Measurements from ENCODE around the gene ADARB2. TPM values are rescaled to one million over a fixed set of nuclear protein-coding genes. Genes with fewer than 3 reads are reported as not detected.

Gene ADARB2
- total and polyA plus RNA-seq, 5 donors: 0.53 to 1.6 (median 0.59) TPM

DNA sequence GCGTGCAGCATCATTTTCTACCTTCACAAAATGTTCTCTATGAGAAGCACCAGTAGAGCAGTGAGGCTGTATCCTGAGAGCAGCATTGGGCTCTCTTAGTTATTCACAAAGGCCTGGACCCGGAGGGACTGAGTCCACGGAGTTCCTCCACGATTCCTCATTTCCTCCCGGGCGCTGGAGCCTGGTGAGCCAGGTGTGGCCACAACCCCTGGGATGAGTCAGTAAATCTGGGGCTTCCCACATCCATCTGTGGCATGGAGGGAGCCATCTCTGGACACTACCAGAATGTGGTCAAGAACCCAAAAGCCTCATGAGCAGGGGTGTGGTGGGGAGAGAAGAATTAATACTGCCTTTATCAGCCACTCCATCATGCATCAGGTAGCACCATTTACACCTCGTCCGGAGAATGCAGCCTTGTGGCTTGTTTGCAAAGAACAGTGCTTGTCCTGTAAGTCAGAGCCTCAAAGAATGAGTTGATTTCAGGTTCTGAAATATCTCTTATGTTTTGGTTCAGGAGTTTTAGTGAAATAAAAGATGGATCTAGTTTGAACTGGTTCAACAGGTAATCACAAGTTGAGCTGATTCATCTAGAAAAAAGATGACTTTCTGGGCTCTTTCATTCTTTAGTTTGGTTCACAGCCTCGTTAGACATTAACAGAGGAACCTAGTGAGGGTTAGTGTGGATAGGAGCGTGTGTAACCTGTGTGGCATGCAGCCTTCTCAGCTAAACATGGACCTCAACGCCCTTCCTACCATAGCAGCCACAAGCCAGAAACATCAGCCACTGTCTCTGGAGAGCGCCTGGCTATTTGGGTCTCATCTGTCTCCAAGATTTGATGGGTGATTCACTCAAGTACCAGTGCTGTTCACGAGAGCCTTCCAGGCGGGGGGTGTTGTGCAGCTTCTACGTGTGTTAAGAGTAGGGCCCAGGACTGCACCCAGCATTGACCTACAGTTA, 586.0 kb downstream of the ADARB2 start:
- Histone ChIP-seq H3K9me3 (ENCODE audit: control insufficient read depth, low read length) (no peaks in the 10 kb centered on the region), H3K27ac (ENCODE audit: low read length) (no peak overlapping the region), H3K4me1 (ENCODE audit: control insufficient read depth, insufficient read depth, low read length) (no peaks in the 10 kb centered on the region), H3K27me3 (ENCODE audit: control insufficient read depth, insufficient read depth) (no peaks in the 10 kb centered on the region), H3K4me3 (ENCODE audit: low read length) (no peak overlapping the region)
- no peak for ATAC-seq
- intact Hi-C loops (cut with DNase I): no loop called here
- DNase-seq: no peak
- WGBS: 85% methylated on average over 15 of the region's 15 CpGs

DNA sequence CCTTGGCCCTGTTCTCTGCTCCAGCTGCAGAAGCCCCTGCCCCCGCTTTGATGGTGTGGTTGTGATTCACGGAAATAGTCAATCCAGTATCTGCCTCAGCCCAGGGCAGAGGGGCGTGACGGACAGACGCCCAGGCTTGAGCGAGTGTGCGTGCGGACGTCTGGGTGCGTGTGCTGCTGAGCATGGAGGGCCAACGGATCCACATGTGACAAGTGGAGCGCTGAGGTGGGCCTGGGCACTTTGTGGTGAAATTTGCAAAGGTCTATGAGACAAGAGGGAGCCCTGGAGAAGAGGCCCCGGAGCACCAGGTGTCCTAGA, 586.7 kb downstream of the ADARB2 start:
- ATAC-seq (peak in 1 of 2 donors; percentile 4), DNase-seq (no peak)
- WGBS: 86% methylated on average over 13 of the region's 13 CpGs
- Histone ChIP-seq H3K9me3 (ENCODE audit: control insufficient read depth, low read length) (no peaks in the 10 kb centered on the region), H3K27me3 (ENCODE audit: control insufficient read depth, insufficient read depth) (no peaks in the 10 kb centered on the region), H3K27ac (ENCODE audit: low read length) (no peak overlapping the region), H3K4me1 (ENCODE audit: control insufficient read depth, insufficient read depth, low read length) (no peaks in the 10 kb centered on the region), H3K4me3 (ENCODE audit: low read length) (no peak overlapping the region)
- intact Hi-C loops (cut with DNase I): no loop called here

DNA sequence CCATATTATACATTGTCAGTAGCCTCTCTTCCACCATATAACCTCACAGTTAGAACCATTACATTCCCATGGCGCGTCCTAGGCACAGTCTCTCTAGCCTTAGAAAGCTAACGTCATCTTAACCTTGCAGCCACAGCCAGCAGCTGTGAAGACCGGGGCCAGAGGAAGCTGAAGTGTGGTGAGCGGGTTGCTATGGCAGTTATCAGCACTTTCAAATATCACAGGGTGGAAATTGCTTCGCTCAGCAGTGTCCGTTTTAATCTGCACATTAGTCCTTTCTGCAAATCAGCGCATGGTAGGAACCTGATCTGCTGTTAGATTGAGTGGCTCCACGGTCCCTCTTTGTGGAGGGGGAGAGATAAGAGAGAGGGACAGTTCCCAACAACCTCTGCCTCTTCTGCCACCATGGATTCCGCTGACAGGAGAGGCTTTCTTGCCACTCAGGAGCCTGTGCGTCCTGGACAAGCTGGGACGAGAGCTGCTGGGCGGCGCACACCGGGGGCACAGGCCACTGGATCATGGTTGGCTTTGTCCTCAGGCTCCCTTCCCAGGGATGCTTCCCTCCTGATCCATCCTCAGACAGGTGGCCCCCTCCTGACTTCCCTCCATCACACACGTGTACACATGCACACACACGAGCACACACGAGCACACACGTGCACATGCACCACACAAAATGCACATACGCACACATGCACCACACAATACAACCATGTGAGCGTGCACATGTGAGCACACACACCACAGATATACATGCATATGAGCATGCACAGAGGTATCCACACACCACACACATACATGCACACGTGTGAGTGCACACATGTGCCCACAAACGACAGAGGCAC, 587.3 kb downstream of the ADARB2 start:
- Histone ChIP-seq H3K4me1 (ENCODE audit: control insufficient read depth, insufficient read depth, low read length) (no peaks in the 10 kb centered on the region), H3K27me3 (ENCODE audit: control insufficient read depth, insufficient read depth) (no peaks in the 10 kb centered on the region), H3K27ac (ENCODE audit: low read length) (no peak overlapping the region), H3K9me3 (ENCODE audit: control insufficient read depth, low read length) (no peaks in the 10 kb centered on the region), H3K4me3 (ENCODE audit: low read length) (no peak overlapping the region)
- intact Hi-C loops (cut with DNase I): no loop called here
- ATAC-seq (peak; percentile 83 to 89), DNase-seq (peak in 2 of 3 donors; percentile 42 to 67)
- WGBS: 35% methylated on average over 23 of the region's 23 CpGs

DNA sequence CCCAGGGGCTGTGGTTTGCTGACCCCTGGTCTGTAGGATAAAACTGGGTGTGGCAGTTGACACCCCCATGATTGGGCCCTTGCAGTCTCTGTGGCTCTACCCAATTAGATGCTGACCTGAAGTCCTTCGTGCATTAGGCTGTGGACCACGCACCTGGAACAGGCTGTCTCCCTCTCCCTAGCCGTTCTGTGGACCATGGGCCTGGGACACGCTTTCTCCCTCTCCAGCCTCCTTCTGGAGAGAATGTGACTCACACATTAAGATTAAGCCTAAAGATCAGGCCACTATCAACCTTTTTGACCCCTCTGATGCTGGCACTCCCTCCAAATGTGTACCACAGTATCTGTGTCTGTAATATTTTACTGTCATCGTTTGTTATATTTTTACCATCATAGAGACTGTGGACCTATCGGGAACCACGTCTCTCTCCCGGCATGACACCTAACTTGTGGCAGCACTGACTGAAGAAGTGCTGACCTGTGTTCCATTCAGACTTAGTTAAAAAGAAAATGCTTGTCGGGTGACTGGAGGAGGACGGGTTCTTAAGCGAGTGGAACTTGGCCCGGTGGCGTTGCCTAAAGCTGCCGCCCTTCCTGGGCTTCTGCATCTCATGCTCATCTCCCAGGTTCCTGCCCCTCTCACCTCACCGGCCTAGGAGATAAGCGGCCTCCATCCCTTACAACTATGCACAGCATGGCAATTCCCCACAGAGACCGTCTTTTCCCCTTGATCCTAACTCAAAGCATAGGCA, 588.3 kb downstream of the ADARB2 start:
- intact Hi-C loops (cut with DNase I): no loop called here
- no peaks in the 10 kb centered on the region for H3K27me3 ChIP-seq (ENCODE audit: control insufficient read depth, insufficient read depth)
- 83% methylated on average over 17 of the region's 17 CpGs for WGBS
- H3K4me1 ChIP-seq (ENCODE audit: control insufficient read depth, insufficient read depth, low read length): no peaks in the 10 kb centered on the region
- H3K9me3 ChIP-seq (ENCODE audit: control insufficient read depth, low read length): no peaks in the 10 kb centered on the region
- no peak overlapping the region for H3K27ac ChIP-seq (ENCODE audit: low read length)
- no peak overlapping the region for H3K4me3 ChIP-seq (ENCODE audit: low read length)
- DNase-seq (no peak), ATAC-seq (no peak)

DNA sequence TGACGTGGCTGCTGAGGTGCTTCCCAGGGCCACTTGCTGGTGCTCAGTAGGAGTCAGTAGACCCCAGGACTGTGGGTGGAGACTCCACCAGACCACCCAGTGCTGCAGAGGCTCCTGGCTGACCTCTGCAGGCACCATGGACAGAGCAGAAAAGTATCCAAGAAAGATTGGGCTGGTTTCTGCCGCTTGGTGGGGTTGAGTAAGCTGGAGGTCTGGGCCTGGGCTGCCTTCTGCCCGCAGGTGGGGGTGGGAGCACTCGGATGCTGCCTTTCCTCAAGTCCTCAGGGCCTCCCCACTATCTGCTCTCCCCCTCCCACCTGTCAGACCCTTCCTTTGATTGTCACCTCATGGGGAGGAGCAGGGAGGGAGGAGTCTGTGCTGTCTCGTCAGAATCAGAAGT, 589.5 kb downstream of the ADARB2 start:
- no peak overlapping the region for H3K4me3 ChIP-seq (ENCODE audit: low read length)
- intact Hi-C loops (cut with DNase I): no loop called here
- 61% methylated on average over 5 of the region's 5 CpGs for WGBS
- DNase-seq: no peak
- no peaks in the 10 kb centered on the region for H3K27me3 ChIP-seq (ENCODE audit: control insufficient read depth, insufficient read depth)
- no peak for ATAC-seq
- H3K4me1 ChIP-seq (ENCODE audit: control insufficient read depth, insufficient read depth, low read length): no peaks in the 10 kb centered on the region
- H3K9me3 ChIP-seq (ENCODE audit: control insufficient read depth, low read length): no peaks in the 10 kb centered on the region
- no peak overlapping the region for H3K27ac ChIP-seq (ENCODE audit: low read length)

DNA sequence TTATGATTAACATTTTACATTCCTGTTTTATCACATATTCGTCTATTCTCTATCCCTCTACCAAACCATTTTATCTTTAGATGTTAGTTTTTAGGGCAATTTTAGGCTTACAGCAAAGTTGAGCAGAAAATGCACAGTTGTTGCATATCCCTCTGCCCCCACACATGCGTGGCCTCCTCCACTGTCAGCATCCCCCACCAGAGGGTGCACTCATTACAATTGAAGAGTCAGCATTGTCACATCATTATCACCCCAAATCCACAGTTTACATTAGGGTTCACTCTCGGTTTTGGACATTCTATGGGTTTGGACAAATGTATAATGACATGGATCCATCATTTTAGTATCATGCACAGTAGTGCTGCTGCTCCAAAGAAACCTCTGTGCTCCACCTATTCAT, 594.7 kb downstream of the ADARB2 start:
- H3K27me3 ChIP-seq (ENCODE audit: control insufficient read depth, insufficient read depth): no peaks in the 10 kb centered on the region
- no peak overlapping the region for H3K4me3 ChIP-seq (ENCODE audit: low read length)
- no peaks in the 10 kb centered on the region for H3K4me1 ChIP-seq (ENCODE audit: control insufficient read depth, insufficient read depth, low read length)
- H3K9me3 ChIP-seq (ENCODE audit: control insufficient read depth, low read length): no peaks in the 10 kb centered on the region
- 44% methylated on average over 3 of the region's 3 CpGs for WGBS
- no peak overlapping the region for H3K27ac ChIP-seq (ENCODE audit: low read length)
- DNase-seq: no peak
- ATAC-seq: no peak
- intact Hi-C loops (cut with DNase I): no loop called here

DNA sequence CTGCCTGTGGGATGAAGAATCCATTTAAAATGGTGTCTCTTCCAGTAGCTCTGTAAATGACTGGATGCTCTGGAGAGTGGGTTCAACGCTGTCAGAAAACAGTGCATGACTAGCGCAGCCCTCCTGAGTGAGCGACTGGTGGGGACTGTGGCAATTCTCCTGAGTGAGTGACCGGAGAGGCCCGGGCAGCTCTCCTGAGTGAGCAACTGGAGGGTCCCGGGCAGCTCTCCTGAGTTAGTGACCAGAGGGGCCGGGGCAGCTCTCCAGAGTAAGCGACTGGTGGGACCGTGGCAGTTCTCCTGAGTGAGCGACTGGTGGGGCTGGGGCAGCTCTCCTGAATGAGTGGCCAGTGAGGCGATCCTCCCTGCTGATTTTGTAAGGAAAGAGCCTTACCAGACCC, 595.6 kb downstream of the ADARB2 start:
- Histone ChIP-seq H3K9me3 (ENCODE audit: control insufficient read depth, low read length) (no peaks in the 10 kb centered on the region), H3K4me3 (ENCODE audit: low read length) (no peak overlapping the region), H3K27ac (ENCODE audit: low read length) (no peak overlapping the region), H3K27me3 (ENCODE audit: control insufficient read depth, insufficient read depth) (no peaks in the 10 kb centered on the region), H3K4me1 (ENCODE audit: control insufficient read depth, insufficient read depth, low read length) (no peaks in the 10 kb centered on the region)
- intact Hi-C loops (cut with DNase I): no loop called here
- 91% methylated on average over 11 of the region's 11 CpGs for WGBS
- DNase-seq (no peak), ATAC-seq (no peak)

DNA sequence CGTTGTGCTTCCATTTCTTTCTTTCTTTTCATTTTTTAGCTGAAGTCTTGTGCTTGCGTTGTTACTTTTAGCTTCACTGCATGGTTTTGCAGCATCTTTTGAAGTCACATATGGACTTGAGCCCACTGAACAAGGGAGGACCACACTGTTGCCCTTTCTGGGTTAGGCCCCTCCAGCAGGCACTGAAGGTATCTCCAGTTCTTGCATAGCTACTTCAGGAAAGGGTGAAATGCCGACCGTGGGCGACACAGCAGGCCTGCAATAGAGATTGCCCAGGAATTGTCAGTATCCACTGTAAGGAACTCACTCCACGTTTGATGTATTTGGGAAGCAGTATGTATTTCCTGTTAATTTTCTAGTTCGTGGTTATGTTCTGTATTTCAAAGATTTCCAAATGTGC, 596.1 kb downstream of the ADARB2 start:
- no peak for ATAC-seq
- Histone ChIP-seq H3K27ac (ENCODE audit: low read length) (no peak overlapping the region), H3K4me3 (ENCODE audit: low read length) (no peak overlapping the region), H3K4me1 (ENCODE audit: control insufficient read depth, insufficient read depth, low read length) (no peaks in the 10 kb centered on the region), H3K27me3 (ENCODE audit: control insufficient read depth, insufficient read depth) (no peaks in the 10 kb centered on the region), H3K9me3 (ENCODE audit: control insufficient read depth, low read length) (no peaks in the 10 kb centered on the region)
- intact Hi-C loops (cut with DNase I): no loop called here
- 68% methylated on average over 7 of the region's 7 CpGs for WGBS
- DNase-seq: no peak

DNA sequence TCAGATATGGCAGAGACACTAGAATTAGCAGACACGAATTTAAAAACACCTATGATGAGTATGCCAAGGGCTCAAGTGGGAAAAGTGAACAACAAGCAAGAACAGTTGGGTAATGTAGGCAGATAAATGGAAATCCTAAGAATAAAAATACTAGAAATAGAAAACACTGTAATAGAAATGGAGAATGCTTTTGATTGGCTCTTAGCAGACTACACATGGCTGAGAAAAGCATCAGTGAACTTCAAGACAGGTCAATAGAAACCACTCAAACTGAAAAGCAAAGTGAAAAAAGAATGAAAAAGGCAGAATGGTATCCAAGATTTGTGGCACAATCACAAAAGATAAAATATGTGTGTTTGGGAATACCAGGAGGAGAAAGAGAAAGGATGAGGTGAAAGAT, 598.8 kb downstream of the ADARB2 start:
- intact Hi-C loops (cut with DNase I): loop anchor here in 1 of 4 donors (5.0 kb wide), 1 partner anchor 939 kb away; no protein-coding TSS in a partner anchor
- WGBS: 75% methylated on average over 1 of the region's 1 CpG

DNA sequence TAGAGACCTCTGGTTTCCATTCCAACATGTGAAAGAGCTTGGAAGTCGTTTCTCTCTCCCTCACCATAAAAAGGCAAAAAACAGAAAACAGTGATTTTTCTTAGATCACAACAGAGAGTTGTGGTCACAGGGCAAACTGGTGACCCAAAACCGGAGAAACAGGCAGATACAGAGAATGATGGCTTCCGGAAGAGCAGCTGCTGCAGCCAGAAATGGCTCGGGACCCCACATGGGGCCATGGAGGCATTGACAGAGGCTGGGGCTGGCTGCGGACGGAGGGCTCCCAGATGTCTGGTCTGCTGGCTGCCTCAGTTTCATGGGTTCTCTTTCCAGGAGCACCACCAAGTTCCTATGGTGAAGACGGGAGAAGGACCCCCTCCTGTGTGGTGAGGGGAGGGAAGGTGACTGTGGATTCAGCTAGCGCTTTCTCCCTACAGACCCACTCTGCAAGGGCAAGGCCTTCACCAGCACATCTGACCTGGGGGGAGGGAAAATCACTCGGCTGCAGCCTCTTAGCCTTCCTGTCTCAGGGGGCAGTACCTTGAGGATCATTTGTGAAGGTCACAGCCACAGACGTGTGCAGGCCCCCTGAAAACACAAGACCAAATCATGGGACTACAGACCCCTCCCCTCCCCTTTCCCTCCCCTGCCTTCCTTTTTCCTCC, 599.7 kb downstream of the ADARB2 start:
- ATAC-seq: no peak
- WGBS: 85% methylated on average over 10 of the region's 10 CpGs
- H3K4me3 ChIP-seq (ENCODE audit: low read length): no peak overlapping the region
- intact Hi-C loops (cut with DNase I): loop anchor here in 1 of 4 donors (5.0 kb wide), 1 partner anchor 940 kb away; no protein-coding TSS in a partner anchor
- no peak overlapping the region for H3K27ac ChIP-seq (ENCODE audit: low read length)
- H3K4me1 ChIP-seq (ENCODE audit: control insufficient read depth, insufficient read depth, low read length): no peaks in the 10 kb centered on the region
- H3K27me3 ChIP-seq (ENCODE audit: control insufficient read depth, insufficient read depth): no peaks in the 10 kb centered on the region
- no peak for DNase-seq
- H3K9me3 ChIP-seq (ENCODE audit: control insufficient read depth, low read length): no peaks in the 10 kb centered on the region

More for the DNA sequence above, 598.8 kb downstream of the ADARB2 start:
- DNase-seq (no peak), ATAC-seq (no peak)
- no peak overlapping the region for H3K27ac ChIP-seq (ENCODE audit: low read length)
- H3K4me1 ChIP-seq (ENCODE audit: control insufficient read depth, insufficient read depth, low read length): no peaks in the 10 kb centered on the region
- H3K9me3 ChIP-seq (ENCODE audit: control insufficient read depth, low read length): no peaks in the 10 kb centered on the region
- H3K4me3 ChIP-seq (ENCODE audit: low read length): no peak overlapping the region
- no peaks in the 10 kb centered on the region for H3K27me3 ChIP-seq (ENCODE audit: control insufficient read depth, insufficient read depth)
